Thoracic aorta (tissue), 2 donors: ENCODE measurements around the gene NMRK1. TPM values are rescaled to one million over a fixed set of nuclear protein-coding genes. Genes with fewer than 3 reads are reported as not detected.

Source experiments
- ATAC-seq: fragments of 150-250 bp; one replicate; pipeline ENCODE4 v1.8.0; 2017; ENCODE audit warnings: low read depth; ENCODE audit not compliant: insufficient number of reproducible peaks, low FRiP score
- DNase-seq: peaks from one replicate; pipeline ENCODE4 v3.0.0-alpha.2; 2020; ENCODE audit warnings: low spot score
- H3K27ac ChIP-seq, 2 donors: fragments of 200-600 bp; sonication (generic); 1 replicate in 1 of 2; 2 replicates in 1 of 2; pipeline ENCODE4 v1.5.1; 2016; ENCODE audit warnings: mild to moderate bottlenecking in 2 of 2, moderate library complexity in 2 of 2
- H3K27me3 ChIP-seq: fragments of 200-600 bp; sonication (generic); replicated peaks from 2 replicates; pipeline ENCODE4 v1.6.0; 2016; ENCODE audit warnings: mild to moderate bottlenecking; ENCODE audit not compliant: insufficient read depth
- H3K36me3 ChIP-seq: fragments of 200-600 bp; sonication (generic); one replicate; pipeline ENCODE4 v1.5.1; 2016
- H3K4me1 ChIP-seq, 2 donors: fragments of 200-600 bp; sonication (generic); 1 replicate in 1 of 2; 2 replicates in 1 of 2; pipeline versions ENCODE4 v1.5.1 to v1.6.0; 2016; ENCODE audit warnings: low read depth in 2 of 2, mild to moderate bottlenecking in 1 of 2; ENCODE audit not compliant: control insufficient read depth in 1 of 2
- H3K4me3 ChIP-seq: fragments of 200-600 bp; sonication (generic); 2 replicates; pipeline ENCODE4 v1.5.1; 2016; ENCODE audit warnings: mild to moderate bottlenecking
- H3K9me3 ChIP-seq: fragments of 200-600 bp; sonication (generic); 2 replicates; pipeline ENCODE4 v1.5.1; 2016
- total RNA-seq, 2 donors: library from RNA; depleted of rRNA; stranded (reverse); fragments of >200 nt; gene quantifications; one replicate each; pipeline versions ENCODE4 v1.1.0 to v1.2.3, GENCODE V29; 2016
- TF ChIP-seq, protein P1 (sequence below): fragments of 200-600 bp; sonication (generic); IDR thresholded peaks from one replicate; pipeline ENCODE4 v1.5.1; 2019; ENCODE audit warnings: antibody characterized with exemption

The NMRK1 gene
- total RNA-seq, 2 donors from 2014 or later = 20.2 to 30.6 TPM

DNA sequence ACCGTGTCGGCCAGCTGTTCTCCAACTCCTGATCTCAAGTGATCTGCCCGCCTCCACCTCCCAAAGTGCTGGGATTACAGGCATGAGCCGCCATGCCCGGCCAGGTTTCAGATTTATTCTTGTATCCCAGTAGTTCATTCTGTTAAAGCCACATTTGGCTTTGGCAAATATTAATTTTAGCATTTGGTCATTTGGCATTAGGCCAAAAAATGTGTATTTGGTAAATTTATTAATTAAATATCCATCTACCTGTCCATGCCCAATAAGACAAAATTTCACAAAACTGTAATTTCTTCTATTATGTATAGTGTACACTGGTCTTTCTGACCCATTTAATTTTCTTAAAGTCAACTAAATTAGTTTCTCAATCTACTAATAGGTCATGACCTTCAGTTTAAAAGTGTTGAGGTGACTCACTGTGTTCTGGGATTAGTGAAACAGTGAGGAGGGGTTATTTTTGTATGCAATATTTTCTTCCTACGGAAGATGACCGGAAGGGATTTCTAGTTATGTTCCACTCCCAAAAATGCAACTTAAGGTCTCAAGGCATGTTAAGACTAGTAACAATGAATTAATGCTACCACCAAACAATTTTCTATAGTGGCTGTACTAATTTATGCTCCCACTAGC lies 21.4 kb upstream of the NMRK1 start:
- H3K4me1 ChIP-seq = peaks cover 9 to 19% of the 10 kb centered on the region in 2 donors
- DNase-seq = no peak

DNA sequence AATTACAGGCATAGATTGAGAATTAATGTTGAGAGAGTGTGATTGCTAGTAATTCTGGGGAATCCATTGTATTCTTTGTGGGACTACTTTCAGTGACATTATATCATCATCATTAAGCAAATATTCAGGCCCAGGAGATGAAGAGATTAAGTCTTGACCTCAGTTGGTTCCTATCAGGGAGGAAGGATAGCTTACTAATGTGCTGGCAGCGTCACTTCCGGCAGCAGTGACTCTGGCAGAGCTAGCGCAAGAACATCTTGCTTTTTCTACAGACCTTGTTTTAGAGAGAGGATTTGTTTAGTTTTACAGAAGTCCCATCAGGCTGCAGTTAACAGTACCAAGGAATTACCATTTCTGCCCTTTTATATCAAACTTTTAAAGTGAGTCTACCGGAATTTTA lies 20.6 kb upstream of the NMRK1 start:
- Histone ChIP-seq H3K27me3 (no peaks in the 10 kb centered on the region), H3K9me3 (no peaks in the 10 kb centered on the region), H3K4me3 (no peak overlapping the region), H3K27ac (no peak overlapping the region), H3K4me1 (peaks cover 9 to 19% of the 10 kb centered on the region in 2 donors), H3K36me3 (no peaks in the 10 kb centered on the region)
- ATAC-seq = no peak
- no peak for DNase-seq
- TF ChIP-seq, protein P1, sequence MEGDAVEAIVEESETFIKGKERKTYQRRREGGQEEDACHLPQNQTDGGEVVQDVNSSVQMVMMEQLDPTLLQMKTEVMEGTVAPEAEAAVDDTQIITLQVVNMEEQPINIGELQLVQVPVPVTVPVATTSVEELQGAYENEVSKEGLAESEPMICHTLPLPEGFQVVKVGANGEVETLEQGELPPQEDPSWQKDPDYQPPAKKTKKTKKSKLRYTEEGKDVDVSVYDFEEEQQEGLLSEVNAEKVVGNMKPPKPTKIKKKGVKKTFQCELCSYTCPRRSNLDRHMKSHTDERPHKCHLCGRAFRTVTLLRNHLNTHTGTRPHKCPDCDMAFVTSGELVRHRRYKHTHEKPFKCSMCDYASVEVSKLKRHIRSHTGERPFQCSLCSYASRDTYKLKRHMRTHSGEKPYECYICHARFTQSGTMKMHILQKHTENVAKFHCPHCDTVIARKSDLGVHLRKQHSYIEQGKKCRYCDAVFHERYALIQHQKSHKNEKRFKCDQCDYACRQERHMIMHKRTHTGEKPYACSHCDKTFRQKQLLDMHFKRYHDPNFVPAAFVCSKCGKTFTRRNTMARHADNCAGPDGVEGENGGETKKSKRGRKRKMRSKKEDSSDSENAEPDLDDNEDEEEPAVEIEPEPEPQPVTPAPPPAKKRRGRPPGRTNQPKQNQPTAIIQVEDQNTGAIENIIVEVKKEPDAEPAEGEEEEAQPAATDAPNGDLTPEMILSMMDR = no peak

More for the DNA sequence above, 21.4 kb upstream of the NMRK1 start:
- H3K9me3 ChIP-seq = no peaks in the 10 kb centered on the region
- TF ChIP-seq, protein P1 = no peak
- H3K27me3 ChIP-seq = no peaks in the 10 kb centered on the region
- no peak overlapping the region for H3K4me3 ChIP-seq
- H3K36me3 ChIP-seq = no peaks in the 10 kb centered on the region
- H3K27ac ChIP-seq = no peak overlapping the region
- ATAC-seq = no peak

DNA sequence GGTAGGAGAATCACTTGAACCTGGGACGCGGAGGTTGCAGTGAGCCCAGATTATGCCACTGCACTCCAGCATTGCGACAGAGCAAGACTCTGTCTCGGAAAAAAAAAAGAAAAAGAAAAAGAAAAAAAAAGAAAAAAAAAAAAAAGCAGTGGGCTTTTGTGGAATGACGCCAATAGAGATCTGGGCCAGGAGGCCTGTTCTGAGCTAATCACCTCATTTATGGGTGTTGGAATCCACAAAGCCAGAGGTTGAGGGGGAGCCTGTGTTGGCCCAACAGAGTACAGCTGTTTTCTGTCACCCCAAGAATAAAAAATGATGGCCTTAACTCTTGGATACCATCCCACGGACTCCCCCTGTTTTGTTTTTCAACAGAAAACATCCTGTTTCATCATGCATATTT lies 18.9 kb upstream of the NMRK1 start:
- Histone ChIP-seq H3K4me1 (peaks cover 5 to 19% of the 10 kb centered on the region in 2 donors), H3K4me3 (no peak overlapping the region), H3K27ac (no peak overlapping the region)

DNA sequence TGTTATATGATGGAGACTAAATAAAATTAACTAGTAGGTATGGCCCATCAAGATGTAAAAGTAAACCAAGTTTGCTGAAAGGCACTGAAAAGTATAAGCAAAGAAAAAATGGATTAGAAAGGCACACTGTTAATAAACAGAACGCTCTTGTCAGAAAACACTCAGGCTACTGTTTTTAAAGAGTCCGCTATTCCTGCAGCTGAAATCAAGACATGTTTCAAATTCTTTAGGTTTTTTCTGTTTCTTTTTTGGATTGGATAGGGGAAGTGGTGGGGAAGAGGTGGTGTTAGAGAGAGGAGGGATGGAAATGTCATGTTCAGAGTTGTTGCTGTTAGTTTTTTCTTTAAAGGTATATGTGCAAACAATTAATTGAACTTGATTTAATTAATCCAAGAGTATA lies 17.9 kb upstream of the NMRK1 start:
- Histone ChIP-seq H3K4me3 (no peak overlapping the region), H3K27ac (no peak overlapping the region), H3K36me3 (no peaks in the 10 kb centered on the region), H3K4me1 (peaks cover 5 to 19% of the 10 kb centered on the region in 2 donors), H3K27me3 (no peaks in the 10 kb centered on the region), H3K9me3 (no peaks in the 10 kb centered on the region)
- TF ChIP-seq, protein P1 = no peak
- ATAC-seq (no peak), DNase-seq (no peak)

More for the DNA sequence above, 18.9 kb upstream of the NMRK1 start:
- ATAC-seq = no peak
- no peak for DNase-seq
- Histone ChIP-seq H3K9me3 (no peaks in the 10 kb centered on the region), H3K27me3 (no peaks in the 10 kb centered on the region), H3K36me3 (no peaks in the 10 kb centered on the region)
- TF ChIP-seq, protein P1 = no peak

DNA sequence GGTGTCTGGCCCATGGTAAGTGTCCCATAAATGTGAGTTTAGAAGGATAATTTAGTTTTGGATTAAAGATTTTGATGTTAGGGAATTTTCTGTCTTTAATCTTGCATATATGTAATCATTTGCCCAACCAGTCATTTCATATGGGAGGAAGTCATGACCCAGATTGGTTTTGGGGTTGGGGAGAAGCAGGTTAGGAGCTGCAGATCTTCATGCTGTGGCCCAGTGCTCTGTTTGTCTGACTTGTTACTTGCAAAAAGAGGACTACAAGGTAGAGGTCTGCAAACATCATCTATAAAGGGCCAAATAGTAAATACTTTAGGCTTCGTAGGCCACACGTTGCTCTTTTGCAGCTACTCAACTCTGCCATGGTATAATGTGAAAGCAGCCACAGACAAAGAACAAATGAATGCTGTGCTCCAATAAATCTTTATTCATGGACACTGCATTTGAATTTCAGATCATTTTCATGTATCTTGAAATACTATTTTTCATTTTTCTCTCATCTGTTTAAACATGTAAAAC lies 17.1 kb upstream of the NMRK1 start:
- Histone ChIP-seq H3K4me3 (no peak overlapping the region), H3K27me3 (no peaks in the 10 kb centered on the region), H3K4me1 (peaks cover 5 to 19% of the 10 kb centered on the region in 2 donors), H3K27ac (no peak overlapping the region), H3K36me3 (no peaks in the 10 kb centered on the region), H3K9me3 (no peaks in the 10 kb centered on the region)
- ATAC-seq (no peak), DNase-seq (no peak)
- TF ChIP-seq, protein P1 = no peak
